Epithelial cell of alveolus of lung (primary cell): ENCODE results near the gene N4BP2L2. TPM values are rescaled to one million over a fixed set of nuclear protein-coding genes. Genes with fewer than 3 reads are reported as not detected.

ENCODE experiments used
- total RNA-seq: library from RNA; depleted of rRNA; stranded (reverse); fragments of >200 nt; gene quantifications from 2 replicates; pipeline ENCODE4 v1.2.1, GENCODE V29; 2015

Gene N4BP2L2
- 50.0 and 81.5 TPM in 2 replicates for total RNA-seq

DNA sequence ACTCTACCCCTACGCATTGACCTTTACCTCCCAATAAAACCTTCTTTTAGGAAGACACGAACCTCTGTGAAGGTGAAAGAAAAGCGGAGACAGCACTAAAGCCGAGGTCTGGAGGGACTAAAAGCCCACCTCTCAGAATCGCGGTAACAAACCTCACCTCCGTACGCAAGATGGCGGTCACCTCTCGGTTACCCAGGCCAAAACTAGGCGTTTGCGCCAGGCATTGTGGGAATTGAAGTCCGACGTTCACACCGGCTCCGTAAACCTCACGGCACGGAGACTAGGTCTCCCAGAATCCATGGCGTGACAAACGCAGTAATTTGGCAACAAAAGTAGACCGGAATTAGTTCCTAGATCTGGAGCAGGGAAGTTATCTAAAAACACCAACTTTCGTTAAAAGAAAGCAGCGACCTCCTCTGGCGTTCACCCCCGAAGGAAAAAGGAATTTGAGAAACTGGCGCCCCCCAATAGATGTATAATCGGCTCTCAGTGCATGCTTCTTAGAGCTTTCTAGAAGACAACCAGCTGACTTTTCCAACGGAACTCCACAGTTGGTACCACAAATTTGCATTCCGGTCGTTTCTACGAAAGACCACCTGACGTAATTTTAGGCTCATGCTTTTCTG is at the start of gene N4BP2L2:
TSS of gene N4BP2L2 (minus strand) at position 175 of the 626 bp plus-strand sequence. CDS start 1,768 bp downstream, outside the sequence.

DNA sequence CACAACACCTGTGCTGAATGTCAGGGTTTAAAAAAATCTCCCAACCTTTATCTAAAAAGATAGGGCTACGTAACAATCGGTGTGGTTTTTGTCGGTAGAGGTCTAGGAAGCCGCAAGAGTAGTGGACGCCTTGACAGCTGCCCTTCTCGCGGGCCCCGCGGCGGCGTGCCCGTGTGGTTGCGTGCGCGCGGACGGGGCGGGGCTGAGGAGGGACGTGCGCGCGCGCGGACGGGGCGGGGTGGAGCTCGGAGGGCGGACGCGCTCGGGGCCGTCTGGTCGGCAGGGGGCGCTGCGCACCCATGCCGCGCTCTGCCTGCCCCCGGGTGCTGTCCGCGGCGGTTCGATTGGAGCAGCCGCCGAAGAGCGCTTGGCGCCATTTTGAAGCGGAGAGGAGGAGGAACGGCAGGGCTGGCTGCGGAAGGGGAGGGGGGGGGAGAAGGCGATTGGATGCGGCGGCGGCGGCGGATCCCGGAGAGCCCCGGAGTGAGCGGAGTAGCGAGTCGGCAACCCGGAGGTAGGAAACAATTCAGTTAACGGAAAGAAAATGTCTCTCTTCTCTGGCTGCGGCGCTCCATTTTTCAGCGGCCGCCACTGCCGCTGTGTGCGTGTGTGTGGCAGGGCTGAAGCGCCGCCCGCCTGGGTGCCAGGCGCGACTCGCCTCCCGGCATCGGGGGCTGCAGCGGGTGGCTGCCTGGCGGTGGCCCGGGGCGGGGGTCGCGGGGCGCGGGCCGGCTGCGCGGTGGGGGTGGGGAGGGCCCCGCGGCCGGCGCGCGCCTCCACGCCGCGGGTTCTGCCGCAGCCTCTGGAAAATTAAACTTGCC is 47.7 kb upstream of the N4BP2L2 start, which contains the start of gene PDS5B:
TSS of gene PDS5B (plus strand) at position 373 of the 821 bp plus-strand sequence. CDS start 62,321 bp downstream, outside the sequence.

DNA sequence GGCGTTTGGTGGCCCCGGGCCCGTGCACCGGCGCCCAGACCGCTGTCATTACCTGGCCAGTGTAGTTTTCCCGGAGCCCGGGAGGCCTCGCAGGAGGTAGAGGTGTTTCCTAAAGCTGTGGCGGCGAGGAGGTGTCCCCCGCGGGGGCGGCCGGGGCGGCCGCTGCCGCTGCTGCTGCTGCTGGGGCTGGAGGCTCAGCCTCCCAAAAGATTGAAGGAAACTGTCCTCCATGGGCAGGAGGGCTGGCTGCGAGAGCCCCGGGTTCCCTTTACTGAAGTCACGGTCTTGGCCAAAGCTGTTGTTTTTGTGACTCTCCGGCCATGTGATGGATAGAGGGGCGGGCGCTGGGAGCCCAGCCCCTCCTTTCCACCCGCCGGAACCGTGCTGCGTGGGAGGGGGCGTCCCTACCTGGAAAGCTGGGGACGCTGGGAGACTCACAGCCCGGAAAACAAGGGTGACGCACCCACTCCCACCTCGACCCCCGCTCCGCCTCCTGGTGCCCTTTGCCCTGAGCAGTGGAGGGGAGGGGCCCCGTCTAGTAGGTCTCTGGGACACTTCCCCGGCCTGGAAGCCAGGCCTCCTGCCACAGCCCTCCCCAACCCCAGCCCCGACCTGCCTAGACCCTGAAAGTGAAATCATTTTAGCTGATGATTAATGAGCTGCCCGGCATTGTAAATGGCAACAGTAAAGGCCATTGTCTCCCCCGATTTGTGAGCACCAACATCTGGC is 110.6 kb downstream of the N4BP2L2 start, which contains the start of gene N4BP2L1:
TSS of gene N4BP2L1 (minus strand) at position 279 of the 729 bp plus-strand sequence. CDS start at position 231, 48 bp downstream.

Other genes with a start within 250 kb of the N4BP2L2 start
- gene ZAR1L, start 223.4 kb downstream of the N4BP2L2 start, total RNA-seq, result not detected in 2 replicates
- 4.1 and 10.2 TPM in 2 replicates for gene BRCA2, start 223.3 kb downstream of the N4BP2L2 start, total RNA-seq
- 0.39 and 2.8 TPM in 2 replicates for gene N4BP2L1, start 110.7 kb downstream of the N4BP2L2 start, total RNA-seq
- 15.5 and 28.1 TPM in 2 replicates for gene PDS5B, start 47.7 kb upstream of the N4BP2L2 start, total RNA-seq